H9 (cell line): ENCODE results near the gene KRT12. TPM values are rescaled to one million over a fixed set of nuclear protein-coding genes. Genes with fewer than 3 reads are reported as not detected.

Experiments used
- DNase-seq: peaks from one replicate; pipeline ENCODE4 v3.0.0-alpha.2; 2017
- H2AFZ ChIP-seq: one replicate; pipeline ENCODE4 v1.6.1; 2013; ENCODE audit warnings: mild to moderate bottlenecking, low read length, control low read depth, moderate library complexity
- H2AK5ac ChIP-seq: 2 replicates; pipeline ENCODE4 v1.6.1; 2013; ENCODE audit warnings: low read length, control low read depth, mixed read lengths; ENCODE audit not compliant: insufficient read length
- H2BK120ac ChIP-seq: one replicate; pipeline ENCODE4 v1.6.1; 2013; ENCODE audit warnings: low read depth, mild to moderate bottlenecking, low read length, control low read depth, inconsistent platforms; ENCODE audit not compliant: poor library complexity, severe bottlenecking
- H2BK12ac ChIP-seq: 2 replicates; pipeline ENCODE4 v1.6.1; 2013; ENCODE audit warnings: low read length, control low read depth, mixed read lengths, low read depth; ENCODE audit not compliant: insufficient read length
- H2BK15ac ChIP-seq: 2 replicates; pipeline ENCODE4 v1.6.1; 2013; ENCODE audit warnings: low read depth, low read length, control low read depth
- H2BK20ac ChIP-seq: one replicate; pipeline ENCODE4 v1.6.1; 2013; ENCODE audit warnings: low read depth, mild to moderate bottlenecking, low read length, control low read depth, inconsistent platforms; ENCODE audit not compliant: poor library complexity, severe bottlenecking
- H2BK5ac ChIP-seq: 2 replicates; pipeline ENCODE4 v1.6.1; 2013; ENCODE audit warnings: low read length, control low read depth, mixed read lengths; ENCODE audit not compliant: insufficient read length
- H3K14ac ChIP-seq: 2 replicates; pipeline ENCODE4 v1.6.1; 2013; ENCODE audit warnings: low read length, control low read depth; ENCODE audit not compliant: insufficient read depth
- H3K18ac ChIP-seq: 2 replicates; pipeline ENCODE4 v1.6.1; 2013; ENCODE audit warnings: low read depth, mild to moderate bottlenecking, mixed read lengths, low read length, control low read depth; ENCODE audit not compliant: insufficient read length
- H3K23ac ChIP-seq: 2 replicates; pipeline ENCODE4 v1.6.1; 2013; ENCODE audit warnings: low read length, control low read depth, mixed read lengths, low read depth; ENCODE audit not compliant: insufficient read length
- H3K23me2 ChIP-seq: 2 replicates; pipeline ENCODE4 v1.6.1; 2013; ENCODE audit warnings: low read depth, mild to moderate bottlenecking, mixed read lengths, low read length, control low read depth; ENCODE audit not compliant: insufficient read length, poor library complexity, severe bottlenecking
- H3K27ac ChIP-seq: 2 replicates; pipeline ENCODE4 v1.5.1; 2013; ENCODE audit warnings: low read length, control low read depth, mixed read lengths, low read depth; ENCODE audit not compliant: insufficient read length
- H3K27me3 ChIP-seq: 2 replicates; pipeline ENCODE4 v1.6.1; 2013; ENCODE audit warnings: low read length, control low read depth, inconsistent platforms; ENCODE audit not compliant: insufficient read depth
- H3K4ac ChIP-seq: 2 replicates; pipeline ENCODE4 v1.6.1; 2013; ENCODE audit warnings: low read depth, mild to moderate bottlenecking, control low read depth, inconsistent platforms, low read length, moderate library complexity
- H3K4me1 ChIP-seq: 2 replicates; pipeline ENCODE4 v1.6.1; 2013; ENCODE audit warnings: low read length, control low read depth, inconsistent platforms; ENCODE audit not compliant: insufficient read depth
- H3K4me2 ChIP-seq: 2 replicates; pipeline ENCODE4 v1.6.1; 2013; ENCODE audit warnings: low read length, control low read depth, mixed read lengths; ENCODE audit not compliant: insufficient read length, insufficient read depth
- H3K56ac ChIP-seq: 2 replicates; pipeline ENCODE4 v1.6.1; 2013; ENCODE audit warnings: low read depth, mild to moderate bottlenecking, mixed read lengths, low read length, control low read depth; ENCODE audit not compliant: insufficient read length
- H3K79me1 ChIP-seq: 2 replicates; pipeline ENCODE4 v1.6.1; 2013; ENCODE audit warnings: low read depth, mild to moderate bottlenecking, moderate library complexity, low read length, control low read depth, inconsistent platforms; ENCODE audit not compliant: insufficient read depth, poor library complexity, severe bottlenecking
- H3K79me2 ChIP-seq: 2 replicates; pipeline ENCODE4 v1.6.1; 2013; ENCODE audit warnings: low read length, control low read depth, inconsistent platforms; ENCODE audit not compliant: insufficient read depth
- H3K9ac ChIP-seq: 2 replicates; pipeline ENCODE4 v1.6.1; 2013; ENCODE audit warnings: low read length, control low read depth, mixed read lengths; ENCODE audit not compliant: insufficient read length; ENCODE audit errors: extremely low read depth
- H3K9me3 ChIP-seq: one replicate; pipeline ENCODE4 v1.6.1; 2013; ENCODE audit warnings: low read depth, low read length, inconsistent platforms; ENCODE audit not compliant: control insufficient read depth
- H3T11ph ChIP-seq: one replicate; pipeline ENCODE4 v1.6.1; 2013; ENCODE audit warnings: mild to moderate bottlenecking, low read length, control low read depth, inconsistent platforms
- H4K20me1 ChIP-seq: one replicate; pipeline ENCODE4 v1.6.1; 2013; ENCODE audit not compliant: control insufficient read depth, insufficient read length, insufficient read depth
- H4K5ac ChIP-seq: 2 replicates; pipeline ENCODE4 v1.6.1; 2013; ENCODE audit warnings: low read depth, mild to moderate bottlenecking, mixed read lengths, low read length, control low read depth; ENCODE audit not compliant: insufficient read length
- H4K8ac ChIP-seq: replicated peaks from 2 replicates; pipeline ENCODE4 v1.6.1; 2013; ENCODE audit warnings: low read length, control low read depth, mixed read lengths, low read depth; ENCODE audit not compliant: insufficient read length
- H4K91ac ChIP-seq: 2 replicates; pipeline ENCODE4 v1.6.1; 2013; ENCODE audit warnings: low read depth, mild to moderate bottlenecking, moderate library complexity, mixed read lengths, low read length, control low read depth; ENCODE audit not compliant: insufficient read length
- H3K27ac Mint-ChIP-seq, 3 experiments: 2 replicates in 2 of 3; 3 replicates in 1 of 3; pipeline ENCODE4 v1.8.0; 2020 to 2021; ENCODE audit warnings: mixed read lengths in 3 of 3, mild to moderate bottlenecking in 1 of 3, moderate library complexity in 1 of 3
- H3K27me3 Mint-ChIP-seq: 2 replicates; pipeline ENCODE4 v1.8.0; 2021; ENCODE audit warnings: low read depth, mild to moderate bottlenecking, moderate library complexity, mixed read lengths
- H3K36me3 Mint-ChIP-seq, 3 experiments: 2 replicates in 2 of 3; 3 replicates in 1 of 3; pipeline ENCODE4 v1.8.0; 2020 to 2021; ENCODE audit warnings: low read depth in 3 of 3, mixed read lengths in 3 of 3; ENCODE audit not compliant: insufficient read depth in 1 of 3
- H3K4me1 Mint-ChIP-seq, 2 experiments: 2 replicates each; pipeline ENCODE4 v1.8.0; 2020; ENCODE audit warnings: mixed read lengths in 2 of 2
- H3K4me3 Mint-ChIP-seq, 2 experiments: 2 replicates in 1 of 2; 3 replicates in 1 of 2; pipeline ENCODE4 v1.8.0; 2020 to 2021; ENCODE audit warnings: mild to moderate bottlenecking in 2 of 2, mixed read lengths in 2 of 2, moderate library complexity in 1 of 2
- H3K9me3 Mint-ChIP-seq, 2 experiments: 2 replicates in 1 of 2; 3 replicates in 1 of 2; pipeline ENCODE4 v1.8.0; 2020; ENCODE audit warnings: mild to moderate bottlenecking in 2 of 2, mixed read lengths in 2 of 2, moderate library complexity in 1 of 2
- CTCF ChIP-seq: fragments of 200-600 bp; sonication (generic); conservative IDR thresholded peaks from 3 replicates; pipeline ENCODE4 v1.8.0; 2021; ENCODE audit warnings: antibody characterized with exemption, mild to moderate bottlenecking
- WGBS: extraction: QIAGEN DNeasy Blood & Tissue Kit; methylation state at CpG from one replicate; pipeline ENCODE4 v1.1.7; 2013; ENCODE audit warnings: missing lambda C conversion rate, low lambda C conversion rate, mixed read lengths; ENCODE audit not compliant: insufficient read length; ENCODE audit errors: extremely low coverage; 5-methylcytosine and 5-hydroxymethylcytosine counted together
- total RNA-seq: library from RNA; stranded (reverse); gene quantifications from 2 replicates; pipeline ENCODE4 v1.2.1, GENCODE V29; 2021

Gene KRT12
- total RNA-seq, 1 experiment from 2014 or later: not detected

- Histone ChIP-seq H4K20me1 (no peaks in the 10 kb centered on the region), H3K4me2 (no peak overlapping the region), H3K23ac (no peak overlapping the region), H2BK20ac (no peak overlapping the region), H2BK12ac (no peak overlapping the region), H4K5ac (no peak overlapping the region), H3K9me3 (no peaks in the 10 kb centered on the region), H3K4me1 (0 out of 2 replicates have a peak, but pooled peaks cover 2% of the 10 kb centered on the region), H2AFZ (no peak overlapping the region), H3K18ac (no peak overlapping the region), H3K56ac (no peak overlapping the region), H3K23me2 (no peaks in the 10 kb centered on the region), H3T11ph (no peak overlapping the region), H3K79me2 (no peaks in the 10 kb centered on the region), H3K27ac (no peak overlapping the region), H3K27me3 (no peaks in the 10 kb centered on the region), H2BK15ac (no peak overlapping the region), H4K91ac (no peak overlapping the region), H3K4ac (no peak overlapping the region), H2AK5ac (no peak overlapping the region), H3K14ac (no peak overlapping the region), H4K8ac (no peak overlapping the region), H3K79me1 (no peaks in the 10 kb centered on the region), H2BK5ac (no peak overlapping the region), H3K9ac (no peak overlapping the region), H2BK120ac (no peak overlapping the region)
- H3K27ac Mint-ChIP-seq: no peak overlapping the region; a peak in 1 of 7 replicates
- H3K36me3 Mint-ChIP-seq: no peaks in the 10 kb centered on the region
- TF ChIP-seq CTCF: no peak
- DNase-seq: no peak
- peaks cover 4% of the 10 kb centered on the region for H3K27me3 Mint-ChIP-seq
- no peak overlapping the region for H3K4me3 Mint-ChIP-seq
- WGBS: no CpG with 5 or more reads among the region's 1 CpG
- H3K4me1 Mint-ChIP-seq: peaks cover 14 to 35% of the 10 kb centered on the region in 2 experiments
- no peaks in the 10 kb centered on the region for H3K9me3 Mint-ChIP-seq
These were observed 35.0 kb upstream of the KRT12 start for GRCh38 chr17:40901981-40902474.
